COLO668 (cell line): ENCODE data around the gene FAM53A.
"Not testable (repeated sequence)": the region's sequence is repeated elsewhere in the genome, so short reads cannot be mapped to it uniquely, and the experiment has no call there.

ENCODE experiments used
- DNase-seq: peaks from one replicate; lab custom pipeline; 2025; ENCODE audit not compliant: unreplicated experiment; lab: John Stamatoyannopoulos, UW

The FAM53A gene

DNA sequence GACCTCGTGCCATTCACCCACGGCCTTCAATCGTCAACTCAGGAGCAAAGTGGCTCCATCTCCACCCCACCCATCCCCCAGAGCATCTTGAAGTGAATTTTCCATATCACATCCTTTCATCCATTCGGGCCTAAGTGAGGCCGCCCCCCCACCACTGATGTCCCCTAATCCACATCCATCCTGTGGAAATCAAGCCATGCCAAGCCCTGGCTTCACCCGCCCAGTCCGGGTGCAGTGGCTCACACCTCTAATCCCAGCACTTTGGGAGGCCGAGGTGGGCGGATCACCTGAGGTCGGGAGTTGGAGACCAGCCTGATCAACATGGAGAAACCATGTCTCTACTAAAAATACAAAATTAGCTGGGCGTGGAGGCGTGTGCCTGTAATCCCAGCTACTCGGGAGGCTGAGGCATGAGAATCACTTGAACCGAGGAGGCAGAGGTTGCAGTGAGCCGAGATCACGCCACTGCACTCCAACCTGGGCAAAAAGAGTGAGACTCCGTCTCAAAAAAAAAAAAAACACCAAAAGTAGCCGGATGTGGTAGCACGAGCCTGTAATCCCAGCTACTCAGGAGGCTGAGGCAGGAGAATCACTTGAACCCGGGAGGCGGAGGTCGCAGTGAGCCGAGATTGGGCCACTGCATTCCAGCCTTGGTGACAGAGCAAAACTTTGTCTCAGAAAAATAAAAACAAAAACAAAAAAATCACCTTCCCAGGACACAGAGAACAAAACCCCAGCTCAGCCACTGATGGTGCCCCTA lies 76.5 kb downstream of the FAM53A start:
- DNase-seq, result not testable (repeated sequence)

DNA sequence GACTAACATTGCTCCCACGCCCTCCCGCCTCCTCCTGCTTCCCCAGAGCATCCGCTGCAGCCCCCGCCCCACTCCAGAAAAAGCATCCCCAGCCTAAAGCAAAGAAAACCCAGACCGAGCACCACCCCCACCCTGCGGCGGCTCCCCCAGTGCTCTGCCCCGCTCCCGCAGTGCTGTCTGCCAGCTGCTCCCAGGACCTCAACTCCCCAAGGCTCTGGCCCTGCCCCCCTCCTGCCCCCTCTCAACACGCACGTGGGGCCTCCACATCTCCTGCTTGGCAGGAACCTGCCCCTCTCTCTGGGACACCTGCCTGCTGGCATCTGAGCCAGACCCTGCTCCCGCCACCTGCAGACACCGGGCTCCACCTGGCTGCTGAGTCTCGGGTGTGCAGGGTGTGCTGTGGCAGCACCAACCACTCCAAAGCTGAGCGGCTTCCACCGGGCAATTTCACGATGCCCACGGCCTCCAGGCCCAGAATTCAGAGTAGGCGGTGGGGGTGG lies 79.4 kb downstream of the FAM53A start:
- DNase-seq, result peak; percentile 66

- no peak for DNase-seq
Observed at GRCh38 chr4:1604181-1604705, 79.9 kb downstream of the FAM53A start.

GRCh38 chr4:1603413-1604135 lies 80.5 kb downstream of the FAM53A start:
- no peak for DNase-seq

- no peak for DNase-seq
Observed at GRCh38 chr4:1602655-1603412, 81.3 kb downstream of the FAM53A start.

DNA sequence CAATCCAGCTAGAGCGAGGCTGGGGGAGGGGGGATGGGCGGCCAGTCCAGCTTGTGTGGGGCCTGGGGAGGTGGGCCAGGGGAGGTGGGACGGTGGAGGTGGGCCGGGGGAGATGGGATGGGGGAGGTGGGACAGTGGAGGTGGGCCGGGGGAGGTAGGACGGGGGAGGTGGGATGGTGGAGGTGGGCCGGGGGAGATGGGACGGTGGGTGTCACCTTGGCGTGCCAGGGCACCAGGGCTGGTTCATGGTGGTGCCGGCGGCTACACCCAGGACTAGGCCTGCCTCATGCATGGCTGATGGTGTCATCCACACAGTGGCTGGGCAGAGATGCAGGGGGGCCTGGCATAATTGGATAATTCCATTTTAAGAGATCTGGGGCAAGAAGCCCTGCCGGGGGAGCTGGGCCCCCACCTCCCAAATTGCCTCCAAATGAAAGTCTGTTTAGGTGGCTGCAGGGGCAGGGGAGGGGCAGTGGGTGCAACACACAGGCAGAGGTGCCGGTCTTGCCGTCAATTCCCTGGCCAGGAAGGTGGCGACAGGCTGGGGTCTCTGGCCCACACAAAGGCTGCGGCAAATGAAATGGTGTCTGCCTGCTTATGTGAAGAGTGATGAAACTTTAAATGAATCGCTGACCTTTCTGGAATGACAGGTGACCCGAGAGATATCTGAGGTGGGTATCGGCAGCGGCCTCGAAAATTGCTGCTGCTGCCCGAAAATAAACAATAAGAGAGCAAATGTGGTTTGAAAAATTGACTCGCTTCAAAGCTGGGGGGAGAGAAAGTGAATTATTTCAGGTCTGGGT lies 82.1 kb downstream of the FAM53A start:
- no peak for DNase-seq

- DNase-seq, result no peak
Observed at GRCh38 chr4:1601533-1601835, 82.6 kb downstream of the FAM53A start.

- no peak for DNase-seq
Observed at GRCh38 chr4:1600811-1601532, 83.1 kb downstream of the FAM53A start.

- DNase-seq, result no peak
Observed at GRCh38 chr4:1600211-1600780, 83.8 kb downstream of the FAM53A start.

- no peak for DNase-seq
Observed at GRCh38 chr4:1599491-1600210, 84.5 kb downstream of the FAM53A start.

- no peak for DNase-seq
Observed at GRCh38 chr4:1599026-1599481, 85.1 kb downstream of the FAM53A start.

DNA sequence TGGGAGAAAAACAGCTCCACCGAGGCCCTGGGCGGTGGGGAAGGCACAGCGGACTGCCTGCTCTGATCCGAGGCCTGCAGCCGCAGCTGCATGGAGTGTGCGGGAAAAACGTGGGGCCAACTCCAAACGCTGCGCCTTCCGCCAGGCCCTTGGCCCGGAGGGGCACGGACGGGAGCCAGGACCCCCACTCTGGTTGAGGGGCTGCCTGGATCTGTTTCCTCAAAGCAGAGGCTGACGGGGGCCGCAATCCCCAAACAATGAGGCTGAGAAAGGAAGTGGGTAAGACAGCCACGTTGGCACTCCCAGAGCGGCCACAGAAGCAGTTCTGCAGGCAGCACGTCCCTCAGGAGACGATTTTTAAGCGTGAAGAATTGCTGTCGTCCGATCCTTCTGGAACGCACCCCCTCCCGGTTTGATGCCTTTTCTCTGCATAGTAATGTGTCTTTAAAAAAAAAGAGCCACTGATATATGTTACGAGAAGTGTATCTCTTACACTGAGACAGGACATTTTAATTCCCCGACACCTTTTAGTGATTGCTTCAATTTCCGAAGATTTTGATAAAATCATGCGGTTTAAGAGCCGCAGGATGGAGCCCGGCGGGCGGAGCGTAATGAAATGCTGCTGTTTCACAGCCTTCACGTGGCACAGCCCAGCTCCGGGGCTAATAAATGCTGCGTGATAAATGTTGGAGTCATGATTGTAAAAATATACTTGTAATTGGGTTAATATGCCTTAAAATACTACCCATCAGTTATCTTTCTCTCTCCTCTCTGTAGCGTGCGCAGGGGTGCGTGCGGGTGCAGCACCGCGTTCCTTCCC lies 85.7 kb downstream of the FAM53A start:
- DNase-seq, result no peak

GRCh38 chr4:1597021-1597931 lies 86.8 kb downstream of the FAM53A start:
- DNase-seq, result no peak

DNA sequence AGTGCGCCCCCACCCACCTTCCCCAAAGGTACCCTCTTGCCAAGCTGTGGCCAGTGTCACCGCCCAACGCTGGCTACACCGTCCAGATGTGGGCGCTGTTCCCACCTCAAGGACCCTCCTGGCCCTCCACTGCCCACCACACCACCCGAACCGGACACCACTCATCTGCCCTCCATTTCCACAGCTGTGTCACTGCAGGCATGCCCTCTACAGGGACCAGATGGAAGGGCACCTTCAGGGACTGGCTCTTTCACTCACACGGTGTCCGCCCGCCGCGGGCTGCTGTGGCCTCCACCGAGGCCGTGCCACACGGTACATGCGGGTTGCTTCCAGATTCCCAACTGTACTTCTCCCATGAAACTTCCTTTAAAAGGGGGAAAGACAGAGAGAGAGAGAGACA lies 87.7 kb downstream of the FAM53A start:
- no peak for DNase-seq

GRCh38 chr4:1595789-1596325 lies 88.3 kb downstream of the FAM53A start:
- DNase-seq, result no peak

GRCh38 chr4:1594871-1595788 lies 89.0 kb downstream of the FAM53A start:
- DNase-seq, result no peak
